GM21423 (cell line): ENCODE data around the gene SORL1.

ENCODE experiments used
- ATAC-seq: cut with Tn5 transposase; IDR thresholded peaks from one replicate; pipeline ENCODE4 v1.9.1; 2021; ENCODE audit warnings: mild to moderate bottlenecking, moderate library complexity; ENCODE audit not compliant: unreplicated experiment

Gene SORL1

GRCh38 chr11:121577106-121577848, 125.2 kb downstream of the SORL1 start:
- no peak for ATAC-seq

GRCh38 chr11:121578251-121578976, 126.3 kb downstream of the SORL1 start:
- no peak for ATAC-seq

GRCh38 chr11:121580154-121580553, 128.0 kb downstream of the SORL1 start:
- ATAC-seq = no peak

- ATAC-seq = no peak
Measured at GRCh38 chr11:121581607-121582006, 129.5 kb downstream of the SORL1 start.

- no peak for ATAC-seq
Measured at GRCh38 chr11:121582296-121582695, 130.2 kb downstream of the SORL1 start.

GRCh38 chr11:121583825-121584224, 131.7 kb downstream of the SORL1 start:
- ATAC-seq = no peak

- no peak for ATAC-seq
Measured at GRCh38 chr11:121586750-121587149, 134.6 kb downstream of the SORL1 start.

GRCh38 chr11:121587182-121587581, 135.1 kb downstream of the SORL1 start:
- ATAC-seq = no peak

GRCh38 chr11:121588747-121589146, 136.6 kb downstream of the SORL1 start:
- no peak for ATAC-seq

GRCh38 chr11:121589946-121590537, 137.9 kb downstream of the SORL1 start:
- peak; percentile 87 for ATAC-seq

GRCh38 chr11:121590772-121591404, 138.8 kb downstream of the SORL1 start:
- ATAC-seq = no peak

- peak; percentile 32 for ATAC-seq
Measured at GRCh38 chr11:121591405-121592033, 139.4 kb downstream of the SORL1 start.

GRCh38 chr11:121592708-121593107, 140.6 kb downstream of the SORL1 start:
- ATAC-seq = no peak

GRCh38 chr11:121595717-121596161, 143.6 kb downstream of the SORL1 start:
- ATAC-seq = no peak

- no peak for ATAC-seq
Measured at GRCh38 chr11:121596195-121597155, 144.4 kb downstream of the SORL1 start.

GRCh38 chr11:121603316-121603715, 151.2 kb downstream of the SORL1 start:
- no peak for ATAC-seq

GRCh38 chr11:121604152-121604551, 152.0 kb downstream of the SORL1 start:
- no peak for ATAC-seq

- ATAC-seq = no peak
Measured at GRCh38 chr11:121606354-121606753, 154.2 kb downstream of the SORL1 start.

GRCh38 chr11:121607341-121607740, 155.2 kb downstream of the SORL1 start:
- no peak for ATAC-seq
